ENCODE data around the gene PDK4.

PDK4 gene

GRCh38 chr7:95596198-95597063 lies at the start of gene PDK4:
TSS of gene PDK4 (minus strand) at chr7:95596516. CDS start at chr7:95596293, 223 bp downstream.
- no peak for DNase-seq (ENCODE audit: low read depth)

DNA sequence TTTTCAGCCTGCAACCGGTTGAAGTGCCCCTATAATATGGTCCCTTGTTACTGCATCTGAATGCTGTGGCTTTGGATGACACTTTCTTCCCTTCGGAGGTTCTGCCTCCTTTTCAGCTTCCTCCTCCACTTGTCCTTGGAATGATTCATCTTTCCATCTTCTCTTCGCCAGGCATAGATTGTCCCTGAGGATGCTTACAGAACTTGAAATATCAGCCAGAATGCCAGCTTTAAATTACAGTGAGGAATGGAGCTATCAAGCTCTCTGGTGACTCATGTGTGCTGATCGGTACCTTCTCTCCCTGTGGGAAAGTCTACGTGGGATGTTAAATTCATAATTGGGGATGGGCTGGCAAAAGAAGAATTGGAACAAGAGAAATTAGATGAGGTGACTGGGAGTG lies 45.9 kb upstream of the PDK4 start:
- no peak for DNase-seq (ENCODE audit: low read depth)

DNA sequence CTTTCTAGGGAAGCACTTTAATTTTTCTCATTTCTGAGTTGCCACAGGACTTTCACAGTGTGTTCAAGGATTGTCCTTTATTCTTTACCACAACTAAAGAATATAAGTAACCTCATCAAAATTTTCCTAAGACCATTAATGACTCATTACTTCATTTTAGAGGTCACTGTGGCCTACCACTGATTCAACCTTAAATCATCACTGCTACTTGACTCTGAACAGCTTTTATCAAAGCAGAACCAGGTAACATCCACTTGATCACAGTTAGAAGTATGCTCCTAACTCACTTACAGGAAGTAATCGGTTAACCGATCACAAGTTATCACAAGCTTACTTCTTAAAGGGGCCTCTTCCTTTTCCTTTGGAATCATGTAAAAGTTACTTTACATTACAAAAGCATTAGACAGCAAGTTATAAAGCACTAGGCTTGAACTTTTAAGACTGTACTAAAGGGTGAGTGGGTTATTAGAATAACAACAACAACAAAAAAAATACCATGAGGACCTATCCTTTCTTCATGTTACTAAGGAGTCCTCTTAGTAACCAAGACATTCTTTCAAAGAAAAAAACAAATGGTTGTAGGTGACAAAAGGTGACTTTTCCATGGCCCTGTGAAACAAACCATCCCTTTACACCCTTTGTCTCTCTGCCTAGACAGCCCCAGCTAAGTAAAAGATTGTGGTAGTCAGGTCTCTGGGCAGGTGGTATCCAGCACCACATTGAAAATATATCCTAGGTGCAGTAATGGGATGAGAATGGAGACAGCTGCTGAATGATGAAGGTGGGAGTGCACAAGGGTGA lies 40.0 kb upstream of the PDK4 start:
- DNase-seq (ENCODE audit: low read depth) = no peak

DNA sequence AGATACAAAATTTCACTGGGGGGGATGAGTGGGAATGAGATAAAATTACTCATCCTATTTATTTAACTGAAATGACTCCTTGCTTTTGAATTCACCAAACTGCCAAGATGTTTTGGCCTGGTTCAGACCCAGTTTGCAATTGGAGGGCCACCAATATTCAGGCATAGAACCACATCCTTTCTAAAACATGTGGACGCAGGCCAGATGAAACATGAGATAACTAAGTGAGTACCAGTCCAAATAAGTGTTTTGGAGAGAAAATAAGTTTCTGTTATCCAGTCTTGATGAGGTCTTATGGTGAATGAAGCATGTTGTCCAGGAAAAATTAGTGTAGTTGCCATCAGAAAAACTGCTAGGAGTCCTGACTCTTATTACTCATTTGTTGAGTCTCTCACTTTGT lies 36.3 kb upstream of the PDK4 start:
- DNase-seq (ENCODE audit: low read depth) = no peak

DNA sequence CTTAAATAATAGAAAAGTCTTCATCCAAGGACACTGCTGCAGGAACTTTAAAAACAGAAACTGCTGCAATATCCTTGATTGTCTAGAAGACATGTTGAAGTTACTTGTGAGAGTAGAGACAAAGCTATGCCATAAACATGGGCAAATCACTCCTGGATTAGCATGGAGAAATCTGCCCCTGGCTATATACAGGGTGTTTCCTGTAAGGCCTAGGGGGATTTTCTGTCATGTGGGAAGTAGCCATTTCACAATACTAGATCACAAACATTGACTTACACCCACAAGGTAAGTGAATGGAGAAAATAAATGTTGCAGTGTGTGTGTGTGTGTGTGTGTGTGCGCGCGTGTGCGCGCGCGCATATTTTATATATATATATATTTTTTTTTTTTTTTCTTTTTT lies 35.2 kb upstream of the PDK4 start:
- DNase-seq (ENCODE audit: low read depth) = no peak

- DNase-seq (ENCODE audit: low read depth) = no peak
Observed at GRCh38 chr7:95630702-95631458, 34.6 kb upstream of the PDK4 start.

GRCh38 chr7:95628831-95629439 lies 32.6 kb upstream of the PDK4 start:
- no peak for DNase-seq (ENCODE audit: low read depth)

DNA sequence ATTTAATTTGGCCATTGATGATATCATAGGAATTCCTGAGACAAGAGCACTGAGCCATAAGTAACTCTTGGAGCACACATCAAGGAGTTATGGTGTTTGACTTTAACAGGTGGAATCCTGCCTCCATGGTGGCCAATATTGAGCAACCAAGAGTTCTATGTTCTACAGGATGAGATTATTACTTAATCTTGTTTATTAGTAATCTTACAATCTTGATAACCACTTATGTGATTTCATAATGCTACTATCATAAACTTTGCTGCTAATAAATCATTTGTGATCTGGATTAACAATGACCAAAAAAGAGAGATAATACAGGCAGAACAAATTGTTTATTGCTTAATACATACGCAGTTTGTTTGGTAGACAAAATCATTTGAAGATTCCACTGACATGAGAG lies 27.5 kb upstream of the PDK4 start:
- DNase-seq (ENCODE audit: low read depth) = no peak

DNA sequence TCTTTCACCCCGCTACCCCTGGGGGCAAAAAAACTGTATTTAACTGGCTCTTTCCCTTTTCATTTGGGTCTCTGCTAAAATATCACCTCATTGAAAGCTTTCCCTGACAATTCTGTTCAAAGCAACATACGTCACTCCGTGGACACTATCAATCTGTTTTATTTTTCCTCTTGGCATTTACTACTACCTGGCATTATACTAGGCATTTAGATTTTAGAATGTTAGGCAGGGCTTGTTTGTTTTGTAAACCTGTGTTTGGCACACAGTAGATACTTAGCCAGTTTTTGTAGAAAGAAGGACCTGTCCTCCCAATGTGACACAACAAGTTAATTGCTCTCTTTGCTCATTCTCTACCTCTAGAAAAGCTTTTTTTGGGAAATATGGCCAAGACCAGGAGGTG lies 26.5 kb upstream of the PDK4 start:
- DNase-seq (ENCODE audit: low read depth) = no peak

DNA sequence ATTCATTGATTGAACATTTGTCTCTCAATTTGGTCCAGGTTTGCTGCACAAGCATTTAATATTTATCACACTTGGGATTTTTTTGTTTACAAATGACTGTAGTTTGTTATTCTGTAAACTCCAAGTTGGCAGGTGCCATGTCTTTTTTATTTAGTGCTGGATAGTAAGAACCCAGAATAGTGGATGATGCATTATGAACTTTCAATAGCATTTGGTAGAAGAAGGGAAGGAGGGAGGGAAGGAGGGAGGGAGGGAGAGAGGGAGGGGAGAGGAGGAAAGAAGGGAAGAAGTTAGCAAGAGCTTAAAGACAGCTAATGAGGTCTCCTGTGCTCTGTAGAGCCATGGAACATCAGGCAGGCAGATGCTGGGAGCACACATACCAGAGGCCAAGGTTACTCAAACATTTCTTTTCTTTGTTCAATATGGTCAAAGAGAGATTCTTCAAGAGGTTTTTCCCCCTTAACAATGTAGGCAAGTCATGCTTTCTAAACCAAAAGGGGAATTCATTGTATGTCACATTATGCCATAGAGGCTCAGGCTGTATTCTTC lies 25.8 kb upstream of the PDK4 start:
- DNase-seq (ENCODE audit: low read depth) = no peak

DNA sequence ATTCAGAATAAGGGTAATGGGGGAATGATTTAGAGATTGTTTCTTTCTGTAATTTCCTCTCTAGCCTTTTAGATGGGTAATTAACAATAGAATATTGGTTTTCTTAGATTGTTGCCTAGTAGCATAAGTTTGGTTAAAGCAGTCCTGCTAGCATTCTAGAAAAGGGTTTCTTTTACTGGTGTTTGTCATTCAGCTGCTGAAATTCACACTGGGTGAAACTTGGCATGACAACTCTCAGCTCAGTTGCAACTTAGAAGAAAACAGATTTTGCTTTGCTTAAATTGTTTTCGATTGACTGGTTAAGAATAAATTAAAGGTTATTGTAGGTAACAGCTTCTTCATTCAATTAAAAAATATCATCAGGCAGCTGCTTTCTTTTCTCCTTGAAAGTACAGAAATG lies 25.1 kb upstream of the PDK4 start:
- no peak for DNase-seq (ENCODE audit: low read depth)

DNA sequence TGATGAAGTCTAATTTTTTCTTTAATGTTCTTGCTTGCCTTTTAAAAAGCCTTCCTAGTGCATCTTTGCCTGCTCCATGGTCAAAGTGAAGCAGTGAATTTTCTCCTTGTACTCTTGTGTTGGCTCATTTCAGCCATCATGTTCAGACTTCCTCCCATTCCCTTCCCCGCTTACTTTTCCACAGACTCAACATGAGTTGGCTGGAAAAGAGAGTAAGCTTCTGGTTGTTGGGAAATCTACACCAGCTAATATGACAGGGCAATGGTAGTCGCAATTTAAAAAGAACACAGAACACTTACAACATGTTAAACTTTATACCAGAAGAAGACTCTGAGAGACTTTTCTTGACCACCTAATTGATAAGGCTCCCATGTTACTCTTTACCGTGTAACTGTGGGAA lies 24.3 kb upstream of the PDK4 start:
- no peak for DNase-seq (ENCODE audit: low read depth)

GRCh38 chr7:95619921-95620320 lies 23.6 kb upstream of the PDK4 start:
- DNase-seq (ENCODE audit: low read depth) = no peak

- no peak for DNase-seq (ENCODE audit: low read depth)
Observed at GRCh38 chr7:95619517-95619916, 23.2 kb upstream of the PDK4 start.

DNA sequence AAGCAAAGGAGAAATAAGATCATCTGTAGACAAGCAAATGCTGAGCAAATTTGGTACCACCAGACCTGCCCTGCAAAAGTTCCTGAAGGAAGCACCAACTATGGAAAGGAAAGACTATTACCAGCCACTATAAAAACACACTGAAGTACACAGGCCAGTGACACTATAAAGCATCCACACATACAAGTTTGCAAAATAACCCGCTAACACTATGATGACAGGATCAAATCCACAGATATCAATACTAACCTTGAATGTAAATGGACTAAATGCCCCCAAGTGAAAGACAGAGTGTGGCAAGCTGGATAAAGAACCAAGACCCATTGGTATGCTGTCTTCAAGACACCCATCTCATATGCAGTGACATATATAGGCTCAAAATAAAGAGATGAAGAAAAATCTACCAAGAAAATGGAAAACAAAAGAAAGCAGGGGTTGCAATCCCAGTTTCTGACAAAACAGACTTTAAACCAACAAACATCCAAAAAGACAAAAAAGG lies 18.2 kb upstream of the PDK4 start:
- no peak for DNase-seq (ENCODE audit: low read depth)

DNA sequence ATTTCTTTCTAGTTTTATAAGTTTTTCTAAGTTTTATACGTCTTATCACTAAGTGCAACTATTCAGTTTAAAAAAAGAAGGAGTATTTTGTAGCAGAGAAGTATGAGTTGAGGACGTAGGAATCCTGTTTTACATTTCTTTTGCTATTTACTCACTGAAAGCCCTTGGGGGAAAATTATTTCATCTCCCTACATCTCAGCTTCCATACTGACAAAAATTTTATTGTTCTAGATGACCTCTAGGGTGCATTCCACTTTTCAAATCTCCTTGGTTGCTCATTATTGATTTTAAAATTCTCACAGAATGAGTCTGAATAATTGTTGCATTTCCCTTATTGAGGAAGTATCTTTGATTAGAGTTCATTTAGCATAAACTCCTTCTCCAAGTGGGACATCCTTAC lies 14.9 kb upstream of the PDK4 start:
- no peak for DNase-seq (ENCODE audit: low read depth)

GRCh38 chr7:95609277-95609971 lies 13.1 kb upstream of the PDK4 start:
- no peak for DNase-seq (ENCODE audit: low read depth)

DNA sequence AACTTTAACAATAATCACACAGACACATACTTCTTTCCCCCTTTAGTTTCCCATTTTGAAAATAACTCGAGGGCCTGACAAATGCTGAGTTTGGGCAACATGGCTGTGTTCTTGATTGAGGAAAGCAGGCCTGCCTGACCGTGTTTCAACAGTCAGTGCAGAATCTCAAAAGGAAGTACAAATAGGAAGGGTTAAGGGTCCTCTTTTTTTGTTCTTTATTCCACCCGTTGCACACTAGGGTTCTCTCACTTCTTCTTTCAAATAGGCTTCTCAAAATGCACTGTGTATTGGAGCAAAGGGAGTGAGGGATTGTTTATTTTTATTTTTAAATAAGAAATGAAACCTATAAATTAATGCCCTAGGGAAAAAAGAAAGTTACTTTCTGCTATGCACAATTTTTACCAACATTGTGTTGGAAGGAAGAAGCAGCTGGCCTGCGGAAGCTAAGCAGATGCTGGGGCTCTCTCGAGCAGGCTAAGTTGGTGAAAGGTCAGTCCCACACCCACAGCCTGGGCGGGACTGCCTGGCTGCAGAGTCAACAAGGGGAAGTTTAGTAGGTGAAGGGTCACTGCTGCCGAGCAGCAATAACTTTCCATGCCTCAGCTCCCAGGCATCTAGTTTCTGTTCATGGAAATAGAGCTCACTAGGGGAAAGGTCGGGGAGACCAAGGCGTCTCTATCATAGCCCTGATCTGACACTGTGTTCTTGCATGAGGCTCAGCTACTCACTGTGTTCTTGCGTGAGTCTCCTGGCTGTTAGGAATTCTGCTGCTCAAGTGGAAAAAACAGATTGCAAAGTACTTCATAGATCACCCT lies 12.2 kb upstream of the PDK4 start:
- no peak for DNase-seq (ENCODE audit: low read depth)

GRCh38 chr7:95607561-95607960 lies 11.2 kb upstream of the PDK4 start:
- no peak for DNase-seq (ENCODE audit: low read depth)

DNA sequence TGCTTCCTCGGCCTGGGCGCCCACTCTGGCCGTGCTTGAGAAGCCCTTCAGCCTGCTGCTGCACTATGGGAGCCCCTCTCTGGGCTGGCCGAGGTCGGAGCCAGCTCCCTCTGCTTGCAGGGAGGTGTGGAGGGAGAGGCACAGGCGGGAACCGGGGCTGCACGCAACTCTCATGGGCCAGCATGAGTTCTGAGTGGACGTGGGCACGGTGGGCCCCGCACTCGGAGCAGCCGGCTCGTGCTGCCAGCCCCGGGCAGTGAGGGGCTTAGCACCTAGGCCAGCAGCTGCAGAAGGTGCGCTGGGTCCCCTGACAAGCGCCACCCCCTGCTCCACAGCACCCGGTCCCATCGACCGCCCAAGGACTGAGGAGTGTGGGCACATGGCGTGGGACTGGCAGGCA lies 9.0 kb upstream of the PDK4 start:
- DNase-seq (ENCODE audit: low read depth) = no peak

Measured in T-helper 22 cell (primary cell).